GM18951 (cell line): ENCODE data around the gene ZFYVE19.

Experiments used
- POLR2A ChIP-seq: IDR thresholded peaks from 4 replicates; pipeline ENCODE4 v1.6.1; 2011; ENCODE audit warnings: mild to moderate bottlenecking; ENCODE audit not compliant: insufficient read length, insufficient read depth; ENCODE audit errors: extremely low read depth
- in situ Hi-C: fragments of 300-500 bp; cut with MboI; formaldehyde crosslinking; loops from one replicate; pipeline ENCODE4 v1.12.0; 2022; ENCODE audit warnings: low sequenced_read_pairs, mixed read lengths, inconsistent platforms; ENCODE audit not compliant: unreplicated experiment

Gene ZFYVE19

GRCh38 chr15:40787344-40787841, 19.5 kb upstream of the ZFYVE19 start:
- in situ Hi-C loops, result no loop called here
- no peak for TF ChIP-seq POLR2A

GRCh38 chr15:40787991-40788390, 18.9 kb upstream of the ZFYVE19 start:
- no peak for TF ChIP-seq POLR2A
- in situ Hi-C loops, result no loop called here

GRCh38 chr15:40789119-40789518, 17.8 kb upstream of the ZFYVE19 start:
- in situ Hi-C loops, result no loop called here
- no peak for TF ChIP-seq POLR2A

GRCh38 chr15:40789999-40790398, 16.9 kb upstream of the ZFYVE19 start:
- in situ Hi-C loops, result no loop called here

GRCh38 chr15:40790718-40791117, 16.2 kb upstream of the ZFYVE19 start:
- TF ChIP-seq POLR2A, result no peak
- in situ Hi-C loops, result no loop called here

More at GRCh38 chr15:40789999-40790398, 16.9 kb upstream of the ZFYVE19 start:
- no peak for TF ChIP-seq POLR2A

GRCh38 chr15:40792394-40792793, 14.5 kb upstream of the ZFYVE19 start:
- in situ Hi-C loops, result no loop called here
- no peak for TF ChIP-seq POLR2A

- in situ Hi-C loops, result no loop called here
- no peak for TF ChIP-seq POLR2A
Observed at GRCh38 chr15:40793216-40793989, 13.5 kb upstream of the ZFYVE19 start.

GRCh38 chr15:40796041-40796440, 10.8 kb upstream of the ZFYVE19 start:
- TF ChIP-seq POLR2A, result no peak

GRCh38 chr15:40796512-40796911, 10.4 kb upstream of the ZFYVE19 start:
- no peak for TF ChIP-seq POLR2A
- in situ Hi-C loops, result no loop called here

More at GRCh38 chr15:40796041-40796440, 10.8 kb upstream of the ZFYVE19 start:
- in situ Hi-C loops, result no loop called here

GRCh38 chr15:40799523-40799922, 7.4 kb upstream of the ZFYVE19 start:
- in situ Hi-C loops, result no loop called here
- no peak for TF ChIP-seq POLR2A

- in situ Hi-C loops, result no loop called here
Observed at GRCh38 chr15:40803076-40803475, 3.8 kb upstream of the ZFYVE19 start.

GRCh38 chr15:40803688-40804087, 3.2 kb upstream of the ZFYVE19 start:
- TF ChIP-seq POLR2A, result no peak
- in situ Hi-C loops, result no loop called here

More at GRCh38 chr15:40803076-40803475, 3.8 kb upstream of the ZFYVE19 start:
- TF ChIP-seq POLR2A, result no peak

- in situ Hi-C loops, result no loop called here
- TF ChIP-seq POLR2A, result no peak
Observed at GRCh38 chr15:40806672-40807027, 239 bp upstream of the ZFYVE19 start.

- TF ChIP-seq POLR2A, result no peak
- in situ Hi-C loops, result no loop called here
Observed at GRCh38 chr15:40807888-40808461, 1.1 kb downstream of the ZFYVE19 start.

- TF ChIP-seq POLR2A, result no peak
- in situ Hi-C loops, result no loop called here
Observed at GRCh38 chr15:40808861-40809450, 2.1 kb downstream of the ZFYVE19 start.
